Omental fat pad (tissue), 4 donors: ENCODE data around the gene FRMD7. TPM values are rescaled to one million over a fixed set of nuclear protein-coding genes. Genes with fewer than 3 reads are reported as not detected.

Experiments
- ATAC-seq: fragments of 150-250 bp; one replicate; pipeline ENCODE4 v1.9.1; 2016; ENCODE audit warnings: mild to moderate bottlenecking, moderate library complexity; ENCODE audit not compliant: low FRiP score
- DNase-seq: peaks from one replicate; pipeline ENCODE4 v3.0.0-alpha.2; 2019; ENCODE audit warnings: low spot score
- CTCF ChIP-seq, 3 donors: fragments of 450-650 bp; IDR thresholded peaks; one replicate each; pipeline ENCODE4 v1.5.1; 2016 to 2017; ENCODE audit warnings: antibody characterized with exemption in 3 of 3, mild to moderate bottlenecking in 3 of 3, moderate library complexity in 2 of 3
- total RNA-seq, 4 donors: library from RNA; depleted of rRNA; stranded (reverse); fragments of >200 nt; gene quantifications; one replicate each; pipeline ENCODE4 v1.1.0, GENCODE V29; 2016

The FRMD7 gene
- total RNA-seq, 4 donors from 2014 or later: not detected

- TF ChIP-seq CTCF (IDR thresholded peaks at IDR 0.05): no peak
- ATAC-seq (no peak), DNase-seq (no peak)
Observed at GRCh38 chrX:132153166-132153565, 25.3 kb upstream of the FRMD7 start.

GRCh38 chrX:132146456-132146855, 18.6 kb upstream of the FRMD7 start:
- DNase-seq (no peak), ATAC-seq (no peak)
- TF ChIP-seq CTCF (IDR thresholded peaks at IDR 0.05): no peak

- no peak for DNase-seq
- TF ChIP-seq CTCF (IDR thresholded peaks at IDR 0.05): no peak
- no peak for ATAC-seq
Observed at GRCh38 chrX:132144061-132144460, 16.2 kb upstream of the FRMD7 start.

- TF ChIP-seq CTCF (IDR thresholded peaks at IDR 0.05): no peak
- ATAC-seq: no peak
- no peak for DNase-seq
Observed at GRCh38 chrX:132125906-132126305, 1.9 kb downstream of the FRMD7 start.

GRCh38 chrX:132120913-132121312, 6.9 kb downstream of the FRMD7 start:
- ATAC-seq: no peak
- no peak for TF ChIP-seq CTCF (IDR thresholded peaks at IDR 0.05)
- DNase-seq: no peak

GRCh38 chrX:132119821-132120515, 7.9 kb downstream of the FRMD7 start:
- no peak for DNase-seq
- TF ChIP-seq CTCF (IDR thresholded peaks at IDR 0.05): no peak
- no peak for ATAC-seq

- TF ChIP-seq CTCF (IDR thresholded peaks at IDR 0.05): no peak
- ATAC-seq: no peak
Observed at GRCh38 chrX:132119283-132119682, 8.5 kb downstream of the FRMD7 start.

More at GRCh38 chrX:132119283-132119682, 8.5 kb downstream of the FRMD7 start:
- no peak for DNase-seq
